Gastroesophageal sphincter (tissue), 3 donors: ENCODE data around the gene HLA-DQA1.

Source experiments
- POLR2A ChIP-seq, 2 donors: fragments of 450-650 bp; IDR thresholded peaks; one replicate each; pipeline ENCODE4 v1.6.1; 2017; ENCODE audit warnings: antibody characterized with exemption in 2 of 2, mild to moderate bottlenecking in 2 of 2, moderate library complexity in 1 of 2
- POLR2AphosphoS5 ChIP-seq: sonication (generic); formaldehyde crosslinking; IDR thresholded peaks from one replicate; pipeline ENCODE4 v1.6.1; 2017; ENCODE audit warnings: antibody characterized with exemption
- TF ChIP-seq, protein P1 (sequence below), 4 experiments: fragments of 200-600 bp in 2 of 4; fragments of 450-650 bp in 2 of 4; sonication (generic) in 1 of 4; IDR thresholded peaks; one replicate each; pipeline ENCODE4 v1.5.1; 2017 to 2019; ENCODE audit warnings: antibody characterized with exemption in 4 of 4, mild to moderate bottlenecking in 2 of 4, moderate library complexity in 2 of 4

DNA sequence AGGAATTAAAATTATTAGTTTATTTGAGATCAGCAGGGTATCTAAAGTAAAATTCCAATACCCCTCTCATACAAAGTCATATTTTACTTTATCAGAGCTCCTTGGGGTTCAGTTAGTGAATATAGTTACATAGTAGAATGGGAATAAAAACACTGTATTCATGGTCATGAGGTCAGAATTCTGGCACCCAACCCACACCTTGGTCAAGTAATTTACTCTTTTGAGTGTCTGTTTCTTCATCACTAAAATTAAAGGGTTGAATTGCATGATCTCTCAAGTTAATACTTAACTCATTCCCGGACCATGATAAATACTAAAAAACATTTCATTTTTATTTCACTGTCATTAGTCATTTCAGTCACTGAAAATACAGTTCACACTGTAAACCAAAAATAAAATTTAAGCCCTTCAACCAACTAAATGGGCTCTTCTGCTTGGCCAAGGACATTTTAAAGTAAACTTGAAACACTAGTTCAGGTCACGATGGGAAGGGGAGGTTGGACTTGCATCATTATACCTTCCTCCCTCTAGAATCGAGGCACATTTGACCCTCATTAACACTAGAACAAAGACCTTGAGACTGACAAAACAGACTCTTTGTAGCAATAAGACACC, 26.4 kb upstream of the HLA-DQA1 start:
- TF ChIP-seq, protein P1, sequence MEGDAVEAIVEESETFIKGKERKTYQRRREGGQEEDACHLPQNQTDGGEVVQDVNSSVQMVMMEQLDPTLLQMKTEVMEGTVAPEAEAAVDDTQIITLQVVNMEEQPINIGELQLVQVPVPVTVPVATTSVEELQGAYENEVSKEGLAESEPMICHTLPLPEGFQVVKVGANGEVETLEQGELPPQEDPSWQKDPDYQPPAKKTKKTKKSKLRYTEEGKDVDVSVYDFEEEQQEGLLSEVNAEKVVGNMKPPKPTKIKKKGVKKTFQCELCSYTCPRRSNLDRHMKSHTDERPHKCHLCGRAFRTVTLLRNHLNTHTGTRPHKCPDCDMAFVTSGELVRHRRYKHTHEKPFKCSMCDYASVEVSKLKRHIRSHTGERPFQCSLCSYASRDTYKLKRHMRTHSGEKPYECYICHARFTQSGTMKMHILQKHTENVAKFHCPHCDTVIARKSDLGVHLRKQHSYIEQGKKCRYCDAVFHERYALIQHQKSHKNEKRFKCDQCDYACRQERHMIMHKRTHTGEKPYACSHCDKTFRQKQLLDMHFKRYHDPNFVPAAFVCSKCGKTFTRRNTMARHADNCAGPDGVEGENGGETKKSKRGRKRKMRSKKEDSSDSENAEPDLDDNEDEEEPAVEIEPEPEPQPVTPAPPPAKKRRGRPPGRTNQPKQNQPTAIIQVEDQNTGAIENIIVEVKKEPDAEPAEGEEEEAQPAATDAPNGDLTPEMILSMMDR (IDR thresholded peaks at IDR 0.05): no peak
- TF ChIP-seq POLR2A (IDR thresholded peaks at IDR 0.05) (no peak), POLR2AphosphoS5 (no peak)
